ENCODE results near the gene SMAP1.
"Not testable (repeated sequence)": the region's sequence is repeated elsewhere in the genome, so short reads cannot be mapped to it uniquely, and the experiment has no call there.

SMAP1 gene

GRCh38 chr6:70734381-70734780 is 66.7 kb downstream of the SMAP1 start:
- Histone ChIP-seq H3K36me3 (ENCODE audit: control insufficient read depth, insufficient read depth, low read length) (no peaks in the 10 kb centered on the region), H3K4me3 (replicated peaks; ENCODE audit: low read depth, low read length) (no peak overlapping the region), H3K27me3 (replicated peaks; ENCODE audit: control insufficient read depth, insufficient read depth, low read length) (no peaks in the 10 kb centered on the region)
- DNase-seq (ENCODE audit: extremely low read depth, insufficient read length), result no peak
- TF ChIP-seq CTCF (IDR thresholded peaks at IDR 0.05; ENCODE audit: insufficient read depth, low read length, poor library complexity, severe bottlenecking), result no peak

DNA sequence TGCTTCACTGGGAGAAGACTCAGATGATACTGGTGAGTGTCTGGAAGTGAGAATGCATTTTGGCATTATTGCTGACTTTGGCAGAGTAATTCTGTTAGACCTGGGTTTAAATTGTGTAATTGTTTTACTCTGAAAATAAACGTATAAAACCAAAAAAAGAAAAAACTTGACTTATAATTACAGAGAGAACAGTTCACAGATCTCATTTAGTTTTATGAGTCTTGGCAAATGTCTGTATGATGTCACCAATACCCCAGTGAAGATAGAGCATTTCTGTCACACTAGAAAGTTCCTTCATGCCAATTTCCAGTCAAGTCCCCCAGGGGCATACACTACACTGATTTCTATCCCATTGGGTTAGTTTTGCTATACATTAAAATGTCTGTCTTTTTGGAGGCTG is 67.3 kb downstream of the SMAP1 start:
- TF ChIP-seq CTCF (IDR thresholded peaks at IDR 0.05; ENCODE audit: insufficient read depth, low read length, poor library complexity, severe bottlenecking), result no peak
- Histone ChIP-seq H3K4me3 (replicated peaks; ENCODE audit: low read depth, low read length) (no peak overlapping the region), H3K36me3 (ENCODE audit: control insufficient read depth, insufficient read depth, low read length) (no peaks in the 10 kb centered on the region), H3K27me3 (replicated peaks; ENCODE audit: control insufficient read depth, insufficient read depth, low read length) (no peaks in the 10 kb centered on the region)
- no peak for DNase-seq (ENCODE audit: extremely low read depth, insufficient read length)

GRCh38 chr6:70735513-70735912 is 67.8 kb downstream of the SMAP1 start:
- Histone ChIP-seq H3K4me3 (replicated peaks; ENCODE audit: low read depth, low read length) (no peak overlapping the region), H3K36me3 (ENCODE audit: control insufficient read depth, insufficient read depth, low read length) (no peaks in the 10 kb centered on the region), H3K27me3 (replicated peaks; ENCODE audit: control insufficient read depth, insufficient read depth, low read length) (no peaks in the 10 kb centered on the region)
- DNase-seq (ENCODE audit: extremely low read depth, insufficient read length), result no peak
- TF ChIP-seq CTCF (IDR thresholded peaks at IDR 0.05; ENCODE audit: insufficient read depth, low read length, poor library complexity, severe bottlenecking), result no peak

- Histone ChIP-seq H3K4me3 (replicated peaks; ENCODE audit: low read depth, low read length) (no peak overlapping the region), H3K27me3 (replicated peaks; ENCODE audit: control insufficient read depth, insufficient read depth, low read length) (no peaks in the 10 kb centered on the region), H3K36me3 (ENCODE audit: control insufficient read depth, insufficient read depth, low read length) (peaks cover 3% of the 10 kb centered on the region)
- no peak for DNase-seq (ENCODE audit: extremely low read depth, insufficient read length)
- no peak for TF ChIP-seq CTCF (IDR thresholded peaks at IDR 0.05; ENCODE audit: insufficient read depth, low read length, poor library complexity, severe bottlenecking)
Measured at GRCh38 chr6:70738028-70738427, 70.3 kb downstream of the SMAP1 start.

GRCh38 chr6:70739534-70739933 is 71.9 kb downstream of the SMAP1 start:
- no peak for DNase-seq (ENCODE audit: extremely low read depth, insufficient read length)
- Histone ChIP-seq H3K4me3 (replicated peaks; ENCODE audit: low read depth, low read length) (no peak overlapping the region), H3K36me3 (ENCODE audit: control insufficient read depth, insufficient read depth, low read length) (peaks cover 3% of the 10 kb centered on the region), H3K27me3 (replicated peaks; ENCODE audit: control insufficient read depth, insufficient read depth, low read length) (no peaks in the 10 kb centered on the region)
- no peak for TF ChIP-seq CTCF (IDR thresholded peaks at IDR 0.05; ENCODE audit: insufficient read depth, low read length, poor library complexity, severe bottlenecking)

- DNase-seq (ENCODE audit: extremely low read depth, insufficient read length); H3K4me3 ChIP-seq (replicated peaks; ENCODE audit: low read depth, low read length); H3K36me3 ChIP-seq (ENCODE audit: control insufficient read depth, insufficient read depth, low read length); H3K27me3 ChIP-seq (replicated peaks; ENCODE audit: control insufficient read depth, insufficient read depth, low read length): not testable (repeated sequence)
Measured at GRCh38 chr6:70740746-70741145, 73.1 kb downstream of the SMAP1 start.

GRCh38 chr6:70742462-70742861 is 74.8 kb downstream of the SMAP1 start:
- not testable (repeated sequence) for H3K36me3 ChIP-seq (ENCODE audit: control insufficient read depth, insufficient read depth, low read length); H3K4me3 ChIP-seq (replicated peaks; ENCODE audit: low read depth, low read length); H3K27me3 ChIP-seq (replicated peaks; ENCODE audit: control insufficient read depth, insufficient read depth, low read length); DNase-seq (ENCODE audit: extremely low read depth, insufficient read length)
